Endothelial cell of umbilical vein (primary cell): ENCODE data around the gene RAN.

Source experiments
- CTCF ChIP-seq, 2 donors: IDR thresholded peaks; 1 replicate in 1 of 2; 2 replicates in 1 of 2; pipeline ENCODE4 v1.5.1; 2011; ENCODE audit warnings: low read length in 2 of 2, mild to moderate bottlenecking in 2 of 2, moderate library complexity in 2 of 2, control low read depth in 1 of 2, inconsistent platforms in 1 of 2, low read depth in 1 of 2; ENCODE audit not compliant: insufficient read depth in 1 of 2; ENCODE audit errors: extremely low read depth in 1 of 2
- EZH2 ChIP-seq: IDR thresholded peaks from 2 replicates; pipeline ENCODE4 v1.6.1; 2012; ENCODE audit warnings: borderline replicate concordance, low read depth, mild to moderate bottlenecking, moderate library complexity, low read length, inconsistent platforms; ENCODE audit not compliant: severe bottlenecking
- FOS ChIP-seq: IDR thresholded peaks from 2 replicates; pipeline ENCODE4 v1.6.1; 2011; ENCODE audit warnings: mild to moderate bottlenecking, low read length, moderate library complexity, borderline replicate concordance; ENCODE audit not compliant: insufficient read depth
- GATA2 ChIP-seq: IDR thresholded peaks from 2 replicates; pipeline ENCODE4 v1.7.0; 2011; ENCODE audit warnings: low read depth, mild to moderate bottlenecking, moderate library complexity, mixed read lengths, low read length; ENCODE audit not compliant: insufficient read length, insufficient read depth
- JUN ChIP-seq: IDR thresholded peaks from 2 replicates; pipeline ENCODE4 v1.6.1; 2011; ENCODE audit warnings: borderline replicate concordance, low read depth; ENCODE audit not compliant: insufficient read length, insufficient read depth
- MYC ChIP-seq: IDR thresholded peaks from one replicate; pipeline ENCODE4 v1.6.1; 2011; ENCODE audit warnings: mild to moderate bottlenecking, low read depth, low read length
- POLR2A ChIP-seq: IDR thresholded peaks from 2 replicates; pipeline ENCODE4 v1.6.1; 2012; ENCODE audit warnings: low read depth, mild to moderate bottlenecking, control low read depth, low read length
- POLR2AphosphoS5 ChIP-seq: IDR thresholded peaks from 2 replicates; pipeline ENCODE4 v1.6.1; 2012; ENCODE audit warnings: low read depth, mild to moderate bottlenecking, control low read depth, low read length, moderate library complexity; ENCODE audit not compliant: insufficient read depth
- TF ChIP-seq, protein P1 (sequence below): IDR thresholded peaks from 2 replicates; pipeline ENCODE4 v1.6.1; 2011; ENCODE audit not compliant: insufficient read depth, insufficient read length

DNA sequence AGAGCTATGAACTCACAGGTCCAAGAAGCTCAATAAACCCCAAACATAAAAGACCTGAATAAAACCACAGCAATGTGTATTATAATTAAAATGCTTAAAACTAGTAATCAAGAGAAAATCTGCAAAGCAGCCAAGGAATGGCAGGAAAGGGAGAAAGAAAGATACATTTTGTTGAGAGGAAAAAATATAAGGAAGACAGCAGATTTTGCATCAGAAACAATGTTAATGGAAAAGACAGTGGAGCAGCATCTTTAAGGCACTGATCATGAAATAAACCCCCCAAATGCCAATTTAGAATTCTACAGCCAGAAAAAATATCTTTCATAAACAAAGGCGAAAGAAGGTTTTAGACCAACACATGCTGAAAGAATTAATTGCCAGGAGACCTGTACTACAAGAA, 39.3 kb downstream of the RAN start:
- TF ChIP-seq GATA2 (no peak), POLR2AphosphoS5 (no peak), CTCF (IDR thresholded peaks at IDR 0.05; ENCODE audit: extremely low read depth in 1 of 2, insufficient read depth in 1 of 2, low read depth in 1 of 2, low read length in 2 of 2) (no peak), POLR2A (no peak), EZH2 (no peak), JUN (no peak), MYC (no peak), FOS (no peak)
- TF ChIP-seq, protein P1, sequence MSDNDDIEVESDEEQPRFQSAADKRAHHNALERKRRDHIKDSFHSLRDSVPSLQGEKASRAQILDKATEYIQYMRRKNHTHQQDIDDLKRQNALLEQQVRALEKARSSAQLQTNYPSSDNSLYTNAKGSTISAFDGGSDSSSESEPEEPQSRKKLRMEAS = no peak
